GM12878 (cell line): ENCODE measurements around the gene EOMES. TPM values are rescaled to one million over a fixed set of nuclear protein-coding genes. Genes with fewer than 3 reads are reported as not detected.
A peak's percentile ranks its signal among the peaks of the same experiment; 100 is the strongest.

Experiments
- ATAC-seq: fragments of 200-7000 bp; cut with Tn5 transposase; 3 replicates; pipeline ENCODE4 v1.9.1; 2020; ENCODE audit warnings: mild to moderate bottlenecking, moderate library complexity
- BruUV-seq: library from RNA; stranded (reverse); fragments of 400-500 nt; replicated peaks from 2 replicates; lab custom pipeline; 2021; lab: Mats Ljungman, UMichigan
- CTCF ChIA-PET: fragments of 300-600 bp; sonication (Branson Sonifier 250); formaldehyde crosslinking; extraction: SDS; loops from one replicate; lab custom pipeline; 2021; ENCODE audit warnings: inconsistent platforms; lab: Yijun Ruan, JAX
- POLR2A ChIA-PET: fragments of 350-600 bp; formaldehyde crosslinking; extraction: SDS; loops from one replicate; lab custom pipeline; 2021; ENCODE audit warnings: inconsistent platforms; lab: Charles Lee
- RAD21 ChIA-PET: fragments of 300-600 bp; sonication (Branson Sonifier 250); formaldehyde crosslinking; loops from one replicate; lab custom pipeline; 2023; ENCODE audit warnings: antibody characterized with exemption; ENCODE audit not compliant: unreplicated experiment; lab: Charles Lee
- SMC1A ChIA-PET: fragments of 300-600 bp; sonication (Branson Sonifier 250); formaldehyde crosslinking; loops from one replicate; lab custom pipeline; 2023; ENCODE audit not compliant: unreplicated experiment, uncharacterized antibody; lab: Charles Lee
- DNase-seq: peaks from one replicate; pipeline ENCODE4 v3.0.0-alpha.2; 2011; ENCODE audit warnings: low read depth, low spot score
- FAIRE-seq: peaks from 3 replicates; lab custom pipeline; 2011; peaks lifted over from hg19 to GRCh38; lab: Jason Lieb, UNC
- H2AFZ ChIP-seq: 2 replicates; pipeline ENCODE4 v1.6.0; 2011; ENCODE audit warnings: low read depth, low read length, control low read depth; ENCODE audit not compliant: control insufficient read depth
- H3K27ac ChIP-seq: 2 replicates; pipeline ENCODE4 v1.5.1; 2011; ENCODE audit warnings: control low read depth; ENCODE audit not compliant: control insufficient read depth, insufficient read depth
- H3K27me3 ChIP-seq, 2 experiments: replicated peaks in 1 of 2; 2 replicates each; pipeline versions ENCODE4 v1.6.0 to v1.6.1; 2011; ENCODE audit warnings: low read length in 1 of 2; ENCODE audit not compliant: control insufficient read depth in 2 of 2, insufficient read depth in 2 of 2
- H3K36me3 ChIP-seq, 2 experiments: 2 replicates each; pipeline ENCODE4 v1.5.1; 2011; ENCODE audit warnings: low read length in 1 of 2; ENCODE audit not compliant: control insufficient read depth in 2 of 2, insufficient read depth in 2 of 2
- H3K4me1 ChIP-seq: 2 replicates; pipeline ENCODE4 v1.6.1; 2011; ENCODE audit warnings: mild to moderate bottlenecking, low read length, moderate library complexity, mixed read lengths; ENCODE audit not compliant: control insufficient read depth, insufficient read depth
- H3K4me2 ChIP-seq: 2 replicates; pipeline ENCODE4 v1.6.0; 2011; ENCODE audit warnings: control low read depth; ENCODE audit not compliant: control insufficient read depth, insufficient read depth
- H3K4me3 ChIP-seq: fragments of 200-600 bp; sonication (generic); 2 replicates; pipeline ENCODE4 v1.5.1; 2016
- H3K79me2 ChIP-seq: 2 replicates; pipeline ENCODE4 v1.6.0; 2011; ENCODE audit warnings: low read length; ENCODE audit not compliant: control insufficient read depth, insufficient read depth
- H3K9ac ChIP-seq: 2 replicates; pipeline ENCODE4 v1.8.0; 2011; ENCODE audit warnings: low read length, control low read depth, mixed read lengths; ENCODE audit not compliant: control insufficient read depth, insufficient read depth
- H3K9me3 ChIP-seq: replicated peaks from 3 replicates; pipeline ENCODE4 v1.5.1; 2011; ENCODE audit warnings: mild to moderate bottlenecking, low read length; ENCODE audit not compliant: control insufficient read depth, insufficient read depth
- H4K20me1 ChIP-seq: 2 replicates; pipeline ENCODE4 v1.6.0; 2011; ENCODE audit not compliant: control insufficient read depth, insufficient read depth
- BACH1 ChIP-seq: fragments of 450-650 bp; IDR thresholded peaks from 2 replicates; pipeline ENCODE4 v1.6.1; 2017; ENCODE audit warnings: mild to moderate bottlenecking, borderline replicate concordance
- BHLHE40 ChIP-seq, 2 experiments: fragments of 450-650 bp in 1 of 2; IDR thresholded peaks; 2 replicates each; pipeline ENCODE4 v1.6.1; 2011 to 2017; ENCODE audit warnings: low read depth in 2 of 2, borderline replicate concordance in 1 of 2, improper control_type of control experiment in 1 of 2, low read length in 1 of 2, mild to moderate bottlenecking in 1 of 2
- EED ChIP-seq: sonication (generic); IDR thresholded peaks from 2 replicates; pipeline ENCODE4 v1.6.1; 2016; ENCODE audit warnings: antibody characterized with exemption, low read depth
- IKZF2 ChIP-seq, 2 experiments: fragments of 450-650 bp; IDR thresholded peaks; 2 replicates each; pipeline ENCODE4 v1.6.1; 2017; ENCODE audit warnings: mild to moderate bottlenecking in 2 of 2, moderate library complexity in 2 of 2
- MYB ChIP-seq: fragments of 150-350 bp; IDR thresholded peaks from 2 replicates; pipeline ENCODE4 v1.6.1; 2014; ENCODE audit warnings: mild to moderate bottlenecking, low read depth, low read length, borderline replicate concordance
- TBL1XR1 ChIP-seq: IDR thresholded peaks from 2 replicates; pipeline ENCODE4 v1.6.1; 2012; ENCODE audit warnings: low read depth, low read length, improper control_type of control experiment
- ZBTB33 ChIP-seq: fragments of 450-650 bp; IDR thresholded peaks from 2 replicates; pipeline ENCODE4 v1.6.1; 2017; ENCODE audit warnings: mild to moderate bottlenecking
- ZNF384 ChIP-seq: IDR thresholded peaks from 2 replicates; pipeline ENCODE4 v1.6.1; 2012; ENCODE audit warnings: low read depth, mild to moderate bottlenecking, low read length, improper control_type of control experiment, borderline replicate concordance
- ZSCAN29 ChIP-seq: fragments of 450-650 bp; IDR thresholded peaks from 2 replicates; pipeline ENCODE4 v1.6.1; 2017; ENCODE audit warnings: mild to moderate bottlenecking, moderate library complexity
- ZZZ3 ChIP-seq: IDR thresholded peaks from 2 replicates; pipeline ENCODE4 v1.6.1; 2011; ENCODE audit warnings: low read depth; ENCODE audit not compliant: control insufficient read depth, insufficient read length
- whole genome bisulfite sequencing: methylation state at CpG from one replicate; pipeline ENCODE4 v1.1.6; 2016; ENCODE audit warnings: low lambda C conversion rate; ENCODE audit not compliant: insufficient replicate concordance, insufficient coverage; ENCODE audit errors: missing lambda C conversion rate; 5-methylcytosine and 5-hydroxymethylcytosine counted together
- in situ Hi-C: fragments of 300-500 bp; cut with MboI; formaldehyde crosslinking; loops from 9 replicates; pipeline ENCODE4 v1.14.3; 2018; ENCODE audit warnings: mixed read lengths
- intact Hi-C: fragments of 100-400 bp; cut with micrococcal nuclease; formaldehyde crosslinking; loops from one replicate; pipeline ENCODE4 v1.14.2; 2022; ENCODE audit not compliant: unreplicated experiment
- polyA plus RNA-seq, 11 experiments: library from polyadenylated mRNA; depleted of rRNA in 4 of 11; unstranded in 6 of 11; stranded (reverse) in 5 of 11; fragments of >200 nt; fragmentation: Nextera tagmentation in 4 of 11; fragmentation: Illumina TruSeq in 1 of 11; extraction: Ambion mirVana in 4 of 11; extraction: Trizol in 1 of 11; gene quantifications; 1 replicate in 1 of 11; 2 replicates in 10 of 11; pipeline versions ENCODE4 v1.2.1 to v1.2.3, GENCODE V29; 2011 to 2016; ENCODE audit warnings: inconsistent platforms in 2 of 11, missing spikeins in 2 of 11, low read depth in 1 of 11
- total RNA-seq, 4 experiments: library from RNA; depleted of rRNA in 3 of 4; stranded (reverse); fragments of >200 nt in 3 of 4; fragmentation: Illumina TruSeq in 1 of 4; extraction: Trizol in 1 of 4; gene quantifications; 2 replicates each; pipeline versions ENCODE4 v1.2.1 to v1.2.3, GENCODE V29; 2013 to 2021
- TF ChIP-seq, protein P1 (sequence below): fragments of 450-650 bp; IDR thresholded peaks from 2 replicates; pipeline ENCODE4 v1.6.1; 2016; ENCODE audit warnings: mild to moderate bottlenecking

EOMES gene
- total and polyA plus RNA-seq, 10 of the 15 experiments (the other 5 are each of a cell fraction or from before 2014, with no cell fraction given) = 1.5 to 178 (median 4.5) TPM

- no peak for FAIRE-seq
- no peak overlapping the region for H2AFZ ChIP-seq
- POLR2A ChIA-PET = interaction anchor here (0.7 to 6.0 kb wide), 11 partner anchors 9 to 602 kb away, joined by 3 to 34 read pairs (median 5); no protein-coding TSS in a partner anchor
These were observed 1.8 kb upstream of the EOMES start for GRCh38 chr3:27723815-27724458.

More at GRCh38 chr3:27723815-27724458, 1.8 kb upstream of the EOMES start:
- H3K4me3 ChIP-seq = no peak overlapping the region
- intact Hi-C loops = loop anchor here (2.0 to 5.0 kb wide), 3 partner anchors 198 to 413 kb away; no protein-coding TSS in a partner anchor
- ATAC-seq (no peak), DNase-seq (no peak)
- H3K4me1 ChIP-seq = no peaks in the 10 kb centered on the region
- RAD21 ChIA-PET = interaction anchor here (0.9 to 11.7 kb wide), 17 partner anchors 11 to 603 kb away, joined by 3 to 170 read pairs (median 9); no protein-coding TSS in a partner anchor
- no peaks in the 10 kb centered on the region for H3K79me2 ChIP-seq
- SMC1A ChIA-PET = interaction anchor here (0.6 to 11.7 kb wide), 28 partner anchors 9 to 603 kb away, joined by 3 to 139 read pairs (median 4); no protein-coding TSS in a partner anchor
- CTCF ChIA-PET = interaction anchor here (0.9 to 7.1 kb wide), 11 partner anchors 8 to 613 kb away, joined by 3 to 122 read pairs (median 5); no protein-coding TSS in a partner anchor
- H3K27ac ChIP-seq = no peak overlapping the region
- no peaks in the 10 kb centered on the region for H3K36me3 ChIP-seq
- no peaks in the 10 kb centered on the region for H3K9me3 ChIP-seq
- no TSS peak for BruUV-seq
- no peaks in the 10 kb centered on the region for H4K20me1 ChIP-seq
- in situ Hi-C loops = no loop called here
- H3K4me2 ChIP-seq = no peak overlapping the region
- TF ChIP-seq IKZF2 (IDR thresholded peaks at IDR 0.05) = peak in 1 of 2 experiments; percentile 5; a peak in 1 of 4 replicates
- TF ChIP-seq EED = no peak
- TF ChIP-seq BACH1 = no peak
- TF ChIP-seq ZSCAN29 = no peak
- TF ChIP-seq ZZZ3 = no peak
- 0 out of 2 replicates have a peak, but pooled peaks have one; percentile 28 for TF ChIP-seq ZNF384
- no peak for TF ChIP-seq MYB
- peak; percentile 78; the same call in 1 of the 2 replicates for TF ChIP-seq ZBTB33
- TF ChIP-seq, protein P1, sequence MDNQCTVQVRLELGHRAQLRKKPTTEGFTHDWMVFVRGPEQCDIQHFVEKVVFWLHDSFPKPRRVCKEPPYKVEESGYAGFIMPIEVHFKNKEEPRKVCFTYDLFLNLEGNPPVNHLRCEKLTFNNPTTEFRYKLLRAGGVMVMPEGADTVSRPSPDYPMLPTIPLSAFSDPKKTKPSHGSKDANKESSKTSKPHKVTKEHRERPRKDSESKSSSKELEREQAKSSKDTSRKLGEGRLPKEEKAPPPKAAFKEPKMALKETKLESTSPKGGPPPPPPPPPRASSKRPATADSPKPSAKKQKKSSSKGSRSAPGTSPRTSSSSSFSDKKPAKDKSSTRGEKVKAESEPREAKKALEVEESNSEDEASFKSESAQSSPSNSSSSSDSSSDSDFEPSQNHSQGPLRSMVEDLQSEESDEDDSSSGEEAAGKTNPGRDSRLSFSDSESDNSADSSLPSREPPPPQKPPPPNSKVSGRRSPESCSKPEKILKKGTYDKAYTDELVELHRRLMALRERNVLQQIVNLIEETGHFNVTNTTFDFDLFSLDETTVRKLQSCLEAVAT = peak; percentile 84
- 0 out of 4 replicates have a peak, but pooled peaks of 1 of the 2 experiments have one; percentile 1 for TF ChIP-seq BHLHE40 (IDR thresholded peaks at IDR 0.05; ENCODE audit: borderline replicate concordance in 1 of 2, low read depth in 2 of 2, low read length in 1 of 2)
- no peak for TF ChIP-seq TBL1XR1
- TF ChIP-seq, all 136 proteins: peak for 5
- Histone ChIP-seq H3K27me3 (peaks cover 3 to 28% of the 10 kb centered on the region in 2 experiments), H3K9ac (no peak overlapping the region)
- WGBS = 54% methylated on average over 37 of the region's 37 CpGs
